Astrocyte (in vitro differentiated cells and primary cell): ENCODE measurements around the gene NR1H3.

Source experiments
- EZH2 ChIP-seq: IDR thresholded peaks from 2 replicates; pipeline ENCODE4 v1.6.1; 2012; ENCODE audit warnings: mild to moderate bottlenecking, low read length, inconsistent platforms; ENCODE audit not compliant: insufficient read depth
- TF ChIP-seq, protein P1 (sequence below): IDR thresholded peaks from 2 replicates; pipeline ENCODE4 v1.5.1; 2011; ENCODE audit warnings: low read depth, mild to moderate bottlenecking, inconsistent platforms, low read length, moderate library complexity; ENCODE audit not compliant: insufficient read depth

DNA sequence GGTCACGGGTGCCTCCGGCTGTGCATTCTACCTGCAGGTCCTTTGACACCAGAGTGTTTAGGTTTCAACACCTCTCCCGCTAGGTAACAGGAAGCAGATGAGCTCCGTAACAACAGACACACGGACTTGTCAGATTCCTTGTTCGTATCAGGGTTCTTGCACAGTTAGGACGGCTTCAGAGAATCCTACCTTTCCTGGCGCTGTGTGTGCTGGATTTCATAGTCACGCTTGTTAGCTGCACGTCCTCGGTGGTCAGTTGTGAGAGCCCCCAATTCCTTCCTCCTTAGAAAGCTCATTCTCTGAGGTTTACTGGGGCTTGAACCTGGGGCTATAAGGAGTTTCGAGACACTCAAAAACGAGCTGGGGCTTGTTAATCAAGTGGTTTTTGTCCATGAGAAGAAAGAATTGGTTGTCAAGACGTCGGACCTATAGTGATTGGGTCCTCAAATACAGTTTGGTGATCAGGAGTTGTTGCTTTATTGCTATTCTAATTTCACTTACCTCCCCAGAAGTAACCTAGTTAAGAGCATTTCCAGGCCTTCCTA is 42.4 kb upstream of the NR1H3 start:
- no peak for TF ChIP-seq EZH2
- TF ChIP-seq, protein P1, sequence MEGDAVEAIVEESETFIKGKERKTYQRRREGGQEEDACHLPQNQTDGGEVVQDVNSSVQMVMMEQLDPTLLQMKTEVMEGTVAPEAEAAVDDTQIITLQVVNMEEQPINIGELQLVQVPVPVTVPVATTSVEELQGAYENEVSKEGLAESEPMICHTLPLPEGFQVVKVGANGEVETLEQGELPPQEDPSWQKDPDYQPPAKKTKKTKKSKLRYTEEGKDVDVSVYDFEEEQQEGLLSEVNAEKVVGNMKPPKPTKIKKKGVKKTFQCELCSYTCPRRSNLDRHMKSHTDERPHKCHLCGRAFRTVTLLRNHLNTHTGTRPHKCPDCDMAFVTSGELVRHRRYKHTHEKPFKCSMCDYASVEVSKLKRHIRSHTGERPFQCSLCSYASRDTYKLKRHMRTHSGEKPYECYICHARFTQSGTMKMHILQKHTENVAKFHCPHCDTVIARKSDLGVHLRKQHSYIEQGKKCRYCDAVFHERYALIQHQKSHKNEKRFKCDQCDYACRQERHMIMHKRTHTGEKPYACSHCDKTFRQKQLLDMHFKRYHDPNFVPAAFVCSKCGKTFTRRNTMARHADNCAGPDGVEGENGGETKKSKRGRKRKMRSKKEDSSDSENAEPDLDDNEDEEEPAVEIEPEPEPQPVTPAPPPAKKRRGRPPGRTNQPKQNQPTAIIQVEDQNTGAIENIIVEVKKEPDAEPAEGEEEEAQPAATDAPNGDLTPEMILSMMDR: no peak
